Testis (tissue), 2 donors: ENCODE measurements around the gene ANO9.

Experiments used
- CTCF ChIP-seq, 3 experiments: fragments of 450-650 bp in 2 of 3; fragments of 200-600 bp in 1 of 3; sonication (generic) in 1 of 3; IDR thresholded peaks; one replicate each; pipeline ENCODE4 v1.5.1; 2016 to 2019; ENCODE audit warnings: antibody characterized with exemption in 3 of 3, mild to moderate bottlenecking in 2 of 3, moderate library complexity in 1 of 3
- POLR2A ChIP-seq: fragments of 450-650 bp; IDR thresholded peaks from one replicate; pipeline ENCODE4 v1.6.1; 2017; ENCODE audit warnings: antibody characterized with exemption, mild to moderate bottlenecking, moderate library complexity

GRCh38 chr11:433111-433510, 8.7 kb downstream of the ANO9 start:
- TF ChIP-seq POLR2A: no peak
- no peak for TF ChIP-seq CTCF (IDR thresholded peaks at IDR 0.05)
